HCT116 (cell line): ENCODE results near the gene TNFSF9. TPM values are rescaled to one million over a fixed set of nuclear protein-coding genes. Genes with fewer than 3 reads are reported as not detected.

ENCODE experiments used
- ATAC-seq: fragments of 200-7000 bp; cut with Tn5 transposase; 2 replicates; pipeline ENCODE4 v1.9.1; 2020; ENCODE audit warnings: mild to moderate bottlenecking, moderate library complexity
- BruUV-seq: library from RNA; stranded (reverse); fragments of 400-500 nt; replicated peaks from 2 replicates; lab custom pipeline; 2021; lab: Mats Ljungman, UMichigan
- CTCF ChIA-PET: fragments of 300-600 bp; sonication (Branson Sonifier 250); formaldehyde crosslinking; loops from one replicate; lab custom pipeline; 2021; ENCODE audit warnings: antibody characterized with exemption; lab: Charles Lee
- POLR2A ChIA-PET: fragments of 300-600, 350-600 bp; sonication (Branson Sonifier 250); formaldehyde crosslinking; loops from one replicate; lab custom pipeline; 2021; ENCODE audit warnings: antibody characterized with exemption; lab: Charles Lee
- RAD21 ChIA-PET, 2 experiments: fragments of 300-600 bp; sonication (Branson Sonifier 250); formaldehyde crosslinking; loops; one replicate each; lab custom pipeline; 2023; ENCODE audit warnings: low total read pairs in 2 of 2; ENCODE audit not compliant: uncharacterized antibody in 2 of 2, unreplicated experiment in 2 of 2, low non-redundant PET in 1 of 2; lab: Charles Lee
- DNase-seq: peaks from one replicate; pipeline ENCODE4 v3.0.0-alpha.2; 2010; ENCODE audit warnings: low read depth, low spot score
- H2AFZ ChIP-seq: fragments of 200-600 bp; shearing (Covaris generic), sonication (generic); 2 replicates; pipeline ENCODE4 v1.6.1; 2017; ENCODE audit warnings: low read depth, mixed run types, mixed read lengths, antibody characterized with exemption, low read length; ENCODE audit not compliant: poor library complexity, severe bottlenecking
- H3K27ac ChIP-seq: 2 replicates; pipeline ENCODE4 v1.5.1; 2012; ENCODE audit warnings: low read depth, low read length
- H3K27me3 ChIP-seq: fragments of 200-600 bp; sonication (generic); 2 replicates; pipeline ENCODE4 v1.6.1; 2016; ENCODE audit warnings: mixed run types, low read length, mixed read lengths; ENCODE audit not compliant: insufficient read depth
- H3K36me3 ChIP-seq, 2 experiments: fragments of 200-500 bp in 1 of 2; fragments of 200-600 bp in 1 of 2; sonication (Bioruptor generic) in 1 of 2; sonication (generic) in 1 of 2; 2 replicates each; pipeline versions ENCODE4 v1.5.1 to v1.6.1; 2014 to 2016; ENCODE audit warnings: low read length in 2 of 2, inconsistent platforms in 1 of 2, mixed read lengths in 1 of 2, mixed run types in 1 of 2; ENCODE audit not compliant: insufficient read depth in 2 of 2, control insufficient read depth in 1 of 2
- H3K4me1 ChIP-seq, 2 experiments: fragments of 200-600 bp in 1 of 2; sonication (generic) in 1 of 2; 2 replicates each; pipeline versions ENCODE4 v1.5.1 to v1.6.1; 2012 to 2017; ENCODE audit warnings: low read length in 2 of 2, inconsistent platforms in 1 of 2, mild to moderate bottlenecking in 1 of 2, mixed read lengths in 1 of 2, mixed run types in 1 of 2, moderate library complexity in 1 of 2; ENCODE audit not compliant: insufficient read depth in 2 of 2, control insufficient read depth in 1 of 2
- H3K4me2 ChIP-seq: fragments of 200-600 bp; sonication (generic); 2 replicates; pipeline ENCODE4 v1.6.1; 2017; ENCODE audit warnings: mixed run types, low read length, mixed read lengths
- H3K4me3 ChIP-seq, 2 experiments: fragments of 200-600 bp in 1 of 2; sonication (generic) in 1 of 2; replicated peaks in 1 of 2; 2 replicates each; pipeline ENCODE4 v1.5.1; 2011 to 2016; ENCODE audit warnings: low read length in 2 of 2, control low read depth in 1 of 2, low read depth in 1 of 2, mild to moderate bottlenecking in 1 of 2, mixed read lengths in 1 of 2, mixed run types in 1 of 2
- H3K79me2 ChIP-seq: fragments of 200-600 bp; sonication (generic); 2 replicates; pipeline ENCODE4 v1.6.1; 2017; ENCODE audit warnings: mild to moderate bottlenecking, mixed run types, low read length, moderate library complexity, mixed read lengths; ENCODE audit not compliant: insufficient read depth
- H3K9ac ChIP-seq: fragments of 200-600 bp; sonication (generic); 2 replicates; pipeline ENCODE4 v1.6.1; 2016; ENCODE audit warnings: low read length, mixed read lengths
- H3K9me2 ChIP-seq: fragments of 200-600 bp; sonication (generic), shearing (Covaris generic); 2 replicates; pipeline ENCODE4 v1.6.1; 2017; ENCODE audit warnings: mixed run types, mild to moderate bottlenecking, moderate library complexity; ENCODE audit not compliant: insufficient read depth
- H3K9me3 ChIP-seq, 2 experiments: fragments of 200-500 bp in 1 of 2; fragments of 200-600 bp in 1 of 2; sonication (Bioruptor generic) in 1 of 2; sonication (generic) in 1 of 2; 2 replicates each; pipeline ENCODE4 v1.6.1; 2014 to 2017; ENCODE audit warnings: low read length in 2 of 2, mixed read lengths in 2 of 2, inconsistent platforms in 1 of 2, low read depth in 1 of 2, mild to moderate bottlenecking in 1 of 2, mixed run types in 1 of 2, moderate library complexity in 1 of 2; ENCODE audit not compliant: control insufficient read depth in 1 of 2, insufficient read depth in 1 of 2
- H4K20me1 ChIP-seq: fragments of 200-600 bp; sonication (generic), shearing (Covaris generic); 2 replicates; pipeline ENCODE4 v1.6.1; 2017; ENCODE audit warnings: mixed run types, mild to moderate bottlenecking, moderate library complexity; ENCODE audit not compliant: insufficient read depth
- CBX3 ChIP-seq: IDR thresholded peaks from 2 replicates; pipeline ENCODE4 v1.6.1; 2012; ENCODE audit warnings: low read depth
- CEBPB ChIP-seq: IDR thresholded peaks from 2 replicates; pipeline ENCODE4 v1.6.1; 2012; ENCODE audit warnings: low read depth
- EGR1 ChIP-seq: IDR thresholded peaks from 2 replicates; pipeline ENCODE4 v1.6.1; 2012; ENCODE audit warnings: low read depth
- ELF1 ChIP-seq: IDR thresholded peaks from 2 replicates; pipeline ENCODE4 v1.6.1; 2012; ENCODE audit warnings: low read depth, borderline replicate concordance
- EZH2 ChIP-seq: fragments of 200-600 bp; sonication (generic); IDR thresholded peaks from 2 replicates; pipeline ENCODE4 v1.6.1; 2017; ENCODE audit warnings: antibody characterized with exemption, mixed run types
- EZH2phosphoT487 ChIP-seq: fragments of 200-600 bp; IDR thresholded peaks from 2 replicates; pipeline ENCODE4 v1.6.1; 2018; ENCODE audit warnings: antibody characterized with exemption, borderline replicate concordance
- FOSL1 ChIP-seq: IDR thresholded peaks from 2 replicates; pipeline ENCODE4 v1.6.1; 2012; ENCODE audit warnings: low read depth
- JUND ChIP-seq: IDR thresholded peaks from 2 replicates; pipeline ENCODE4 v1.6.1; 2012
- POLR2A ChIP-seq: IDR thresholded peaks from 2 replicates; pipeline ENCODE4 v1.7.0; 2011; ENCODE audit warnings: borderline replicate concordance; ENCODE audit not compliant: insufficient read depth, insufficient read length; ENCODE audit errors: extremely low read depth
- POLR2AphosphoS5 ChIP-seq: IDR thresholded peaks from 2 replicates; pipeline ENCODE4 v1.6.1; 2011; ENCODE audit warnings: mild to moderate bottlenecking, low read depth, low read length, moderate library complexity
- RAD21 ChIP-seq: IDR thresholded peaks from 2 replicates; pipeline ENCODE4 v1.6.1; 2012; ENCODE audit warnings: low read depth, mild to moderate bottlenecking
- SIN3A ChIP-seq: IDR thresholded peaks from 2 replicates; pipeline ENCODE4 v1.6.1; 2012; ENCODE audit warnings: low read depth
- SP1 ChIP-seq: IDR thresholded peaks from 2 replicates; pipeline ENCODE4 v1.6.1; 2012; ENCODE audit warnings: low read depth
- TCF7L2 ChIP-seq: IDR thresholded peaks from 2 replicates; pipeline ENCODE4 v1.7.0; 2011; ENCODE audit warnings: borderline replicate concordance, inconsistent platforms; ENCODE audit not compliant: insufficient read depth, insufficient read length; ENCODE audit errors: extremely low read depth
- YY1 ChIP-seq: IDR thresholded peaks from 2 replicates; pipeline ENCODE4 v1.6.1; 2011; ENCODE audit warnings: low read length, low read depth, moderate library complexity, mild to moderate bottlenecking; ENCODE audit not compliant: insufficient replicate concordance; ENCODE audit errors: extremely low read depth
- ZFX ChIP-seq: fragments of 450-650 bp; IDR thresholded peaks from 2 replicates; pipeline ENCODE4 v1.6.1; 2017
- ZNF274 ChIP-seq: fragments of 200-500 bp; sonication (Bioruptor generic); IDR thresholded peaks from 2 replicates; pipeline ENCODE4 v1.6.1; 2014; ENCODE audit warnings: mild to moderate bottlenecking, low read depth, low read length, inconsistent platforms
- intact Hi-C: fragments of 100-400 bp; cut with micrococcal nuclease; formaldehyde crosslinking; loops from 2 replicates; pipeline ENCODE4 v1.10.0; 2022
- total RNA-seq: library from RNA; stranded (reverse); gene quantifications from one replicate; pipeline ENCODE4 v1.2.1, GENCODE V29; 2021; ENCODE audit not compliant: unreplicated experiment
- TF ChIP-seq, protein P1 (sequence below): IDR thresholded peaks from 2 replicates; pipeline ENCODE4 v1.6.1; 2012
- TF ChIP-seq, protein P2 (sequence below), 3 experiments: fragments of 200-600 bp in 1 of 3; sonication (generic) in 1 of 3; IDR thresholded peaks in 2 of 3; conservative IDR thresholded peaks in 1 of 3; 2 replicates each; pipeline ENCODE4 v1.5.1; 2012 to 2017; ENCODE audit warnings: low read depth in 2 of 3, low read length in 2 of 3, antibody characterized with exemption in 1 of 3, borderline replicate concordance in 1 of 3, control low read depth in 1 of 3, mild to moderate bottlenecking in 1 of 3, mixed read lengths in 1 of 3, mixed run types in 1 of 3, moderate library complexity in 1 of 3; ENCODE audit not compliant: insufficient read depth in 1 of 3
- TF ChIP-seq, protein P3 (sequence below): IDR thresholded peaks from 2 replicates; pipeline ENCODE4 v1.6.1; 2012; ENCODE audit warnings: low read depth
- TF ChIP-seq, protein P4 (sequence below): IDR thresholded peaks from 2 replicates; pipeline ENCODE4 v1.6.1; 2012

Gene TNFSF9
- total RNA-seq, 1 experiment from 2014 or later: 25.1 TPM

DNA sequence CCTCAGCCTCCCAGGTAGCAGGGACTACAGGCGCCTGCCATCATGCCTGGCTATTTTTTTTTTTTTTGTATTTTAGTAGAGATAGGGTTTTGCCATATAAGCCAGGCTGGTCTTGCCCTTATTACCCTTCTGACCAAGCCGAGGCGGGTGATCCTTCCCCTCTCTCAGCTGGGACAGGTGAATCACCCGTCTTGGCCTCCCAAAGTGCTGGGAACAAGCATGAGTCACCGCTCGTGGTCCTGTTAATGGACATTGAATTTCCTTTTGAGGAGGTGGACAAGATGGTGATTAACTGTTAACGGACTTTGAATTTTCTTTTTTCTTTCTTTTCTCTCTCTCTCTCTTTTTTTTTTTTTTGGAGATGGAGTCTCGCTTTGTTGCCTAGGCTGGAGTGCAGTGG is 49.5 kb downstream of the TNFSF9 start:
- Histone ChIP-seq H3K9ac (no peak overlapping the region), H3K9me3 (no peaks in the 10 kb centered on the region), H3K4me3 (0 out of 4 replicates have a peak overlapping the region, but pooled peaks of 1 of the 2 experiments have one; percentile 18), H3K79me2 (no peaks in the 10 kb centered on the region), H2AFZ (peak overlapping the region; percentile 74), H3K4me1 (peaks cover 36 to 47% of the 10 kb centered on the region in 2 experiments), H3K36me3 (no peaks in the 10 kb centered on the region), H3K27me3 (no peaks in the 10 kb centered on the region), H3K9me2 (no peaks in the 10 kb centered on the region), H3K27ac (no peak overlapping the region), H4K20me1 (no peaks in the 10 kb centered on the region), H3K4me2 (peak overlapping the region; percentile 70)
- RAD21 ChIA-PET: interaction anchor here in 1 of 2 experiments (0.8 kb wide), 1 partner anchor 749 kb away, joined by 3 read pairs; no protein-coding TSS in a partner anchor
- ATAC-seq (peak; percentile 85), DNase-seq (peak; percentile 77)
- CTCF ChIA-PET: interaction anchor here (1.0 to 1.2 kb wide), 2 partner anchors 53 to 64 kb away, joined by 3 to 6 read pairs; no protein-coding TSS in a partner anchor
- POLR2A ChIA-PET: interaction anchor here (0.9 kb wide), 1 partner anchor 50 kb away, joined by 3 read pairs; the partner anchor contains the start of gene TNFSF9
- intact Hi-C loops: no loop called here
- BruUV-seq: no TSS peak
- TF ChIP-seq, protein P1, sequence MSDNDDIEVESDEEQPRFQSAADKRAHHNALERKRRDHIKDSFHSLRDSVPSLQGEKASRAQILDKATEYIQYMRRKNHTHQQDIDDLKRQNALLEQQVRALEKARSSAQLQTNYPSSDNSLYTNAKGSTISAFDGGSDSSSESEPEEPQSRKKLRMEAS: peak; percentile 58
- TF ChIP-seq RAD21 (no peak), SP1 (peak; percentile 77), YY1 (no peak), EZH2 (no peak), EGR1 (peak; percentile 71), POLR2A (no peak), ZNF274 (no peak), ELF1 (no peak), POLR2AphosphoS5 (peak; percentile 41; the same call in 1 of the 2 replicates), ZFX (no peak), CEBPB (no peak), CBX3 (peak; percentile 46; the same call in 1 of the 2 replicates), SIN3A (peak; percentile 47; the same call in 1 of the 2 replicates), TCF7L2 (peak; percentile 27), JUND (peak; percentile 97), EZH2phosphoT487 (no peak), FOSL1 (peak; percentile 95)
- TF ChIP-seq, protein P2, sequence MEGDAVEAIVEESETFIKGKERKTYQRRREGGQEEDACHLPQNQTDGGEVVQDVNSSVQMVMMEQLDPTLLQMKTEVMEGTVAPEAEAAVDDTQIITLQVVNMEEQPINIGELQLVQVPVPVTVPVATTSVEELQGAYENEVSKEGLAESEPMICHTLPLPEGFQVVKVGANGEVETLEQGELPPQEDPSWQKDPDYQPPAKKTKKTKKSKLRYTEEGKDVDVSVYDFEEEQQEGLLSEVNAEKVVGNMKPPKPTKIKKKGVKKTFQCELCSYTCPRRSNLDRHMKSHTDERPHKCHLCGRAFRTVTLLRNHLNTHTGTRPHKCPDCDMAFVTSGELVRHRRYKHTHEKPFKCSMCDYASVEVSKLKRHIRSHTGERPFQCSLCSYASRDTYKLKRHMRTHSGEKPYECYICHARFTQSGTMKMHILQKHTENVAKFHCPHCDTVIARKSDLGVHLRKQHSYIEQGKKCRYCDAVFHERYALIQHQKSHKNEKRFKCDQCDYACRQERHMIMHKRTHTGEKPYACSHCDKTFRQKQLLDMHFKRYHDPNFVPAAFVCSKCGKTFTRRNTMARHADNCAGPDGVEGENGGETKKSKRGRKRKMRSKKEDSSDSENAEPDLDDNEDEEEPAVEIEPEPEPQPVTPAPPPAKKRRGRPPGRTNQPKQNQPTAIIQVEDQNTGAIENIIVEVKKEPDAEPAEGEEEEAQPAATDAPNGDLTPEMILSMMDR (IDR thresholded peaks at IDR 0.05 in 2 of 3, conservative IDR thresholded peaks at IDR 0.05 in 1 of 3; ENCODE audit: borderline replicate concordance in 1 of 3, insufficient read depth in 1 of 3, low read depth in 2 of 3, low read length in 2 of 3): no peak
- TF ChIP-seq, protein P3, sequence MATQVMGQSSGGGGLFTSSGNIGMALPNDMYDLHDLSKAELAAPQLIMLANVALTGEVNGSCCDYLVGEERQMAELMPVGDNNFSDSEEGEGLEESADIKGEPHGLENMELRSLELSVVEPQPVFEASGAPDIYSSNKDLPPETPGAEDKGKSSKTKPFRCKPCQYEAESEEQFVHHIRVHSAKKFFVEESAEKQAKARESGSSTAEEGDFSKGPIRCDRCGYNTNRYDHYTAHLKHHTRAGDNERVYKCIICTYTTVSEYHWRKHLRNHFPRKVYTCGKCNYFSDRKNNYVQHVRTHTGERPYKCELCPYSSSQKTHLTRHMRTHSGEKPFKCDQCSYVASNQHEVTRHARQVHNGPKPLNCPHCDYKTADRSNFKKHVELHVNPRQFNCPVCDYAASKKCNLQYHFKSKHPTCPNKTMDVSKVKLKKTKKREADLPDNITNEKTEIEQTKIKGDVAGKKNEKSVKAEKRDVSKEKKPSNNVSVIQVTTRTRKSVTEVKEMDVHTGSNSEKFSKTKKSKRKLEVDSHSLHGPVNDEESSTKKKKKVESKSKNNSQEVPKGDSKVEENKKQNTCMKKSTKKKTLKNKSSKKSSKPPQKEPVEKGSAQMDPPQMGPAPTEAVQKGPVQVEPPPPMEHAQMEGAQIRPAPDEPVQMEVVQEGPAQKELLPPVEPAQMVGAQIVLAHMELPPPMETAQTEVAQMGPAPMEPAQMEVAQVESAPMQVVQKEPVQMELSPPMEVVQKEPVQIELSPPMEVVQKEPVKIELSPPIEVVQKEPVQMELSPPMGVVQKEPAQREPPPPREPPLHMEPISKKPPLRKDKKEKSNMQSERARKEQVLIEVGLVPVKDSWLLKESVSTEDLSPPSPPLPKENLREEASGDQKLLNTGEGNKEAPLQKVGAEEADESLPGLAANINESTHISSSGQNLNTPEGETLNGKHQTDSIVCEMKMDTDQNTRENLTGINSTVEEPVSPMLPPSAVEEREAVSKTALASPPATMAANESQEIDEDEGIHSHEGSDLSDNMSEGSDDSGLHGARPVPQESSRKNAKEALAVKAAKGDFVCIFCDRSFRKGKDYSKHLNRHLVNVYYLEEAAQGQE: no peak
- TF ChIP-seq, protein P4, sequence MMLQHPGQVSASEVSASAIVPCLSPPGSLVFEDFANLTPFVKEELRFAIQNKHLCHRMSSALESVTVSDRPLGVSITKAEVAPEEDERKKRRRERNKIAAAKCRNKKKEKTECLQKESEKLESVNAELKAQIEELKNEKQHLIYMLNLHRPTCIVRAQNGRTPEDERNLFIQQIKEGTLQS: no peak
